HepG2 (cell line): ENCODE measurements around the gene ACSL5. TPM values are rescaled to one million over a fixed set of nuclear protein-coding genes. Genes with fewer than 3 reads are reported as not detected.

Experiments
- ATAC-seq: fragments of 200-7000 bp; cut with Tn5 transposase; 3 replicates; pipeline ENCODE4 v1.9.1; 2020; ENCODE audit warnings: mild to moderate bottlenecking, moderate library complexity
- BruUV-seq: library from RNA; stranded (reverse); fragments of 400-500 nt; replicated peaks from 2 replicates; lab custom pipeline; 2021; lab: Mats Ljungman, UMichigan
- CTCF ChIA-PET: fragments of 300-600 bp; formaldehyde crosslinking; extraction: SDS; loops from one replicate; lab custom pipeline; 2021; ENCODE audit warnings: low total read pairs, inconsistent platforms, low intra/inter-chr PET ratio; lab: Yijun Ruan, JAX
- POLR2A ChIA-PET: fragments of 350-600 bp; sonication (Branson Sonifier 250); formaldehyde crosslinking; loops from one replicate; lab custom pipeline; 2020; ENCODE audit warnings: antibody characterized with exemption, inconsistent platforms; lab: Yijun Ruan, JAX
- DNase-seq: peaks from one replicate; pipeline ENCODE4 v3.0.0-alpha.2; 2015; ENCODE audit warnings: low spot score
- FAIRE-seq: peaks from 3 replicates; lab custom pipeline; 2011; peaks lifted over from hg19 to GRCh38; lab: Jason Lieb, UNC
- H2AFZ ChIP-seq: one replicate; pipeline ENCODE4 v1.6.1; 2011; ENCODE audit warnings: low read length, inconsistent platforms
- H3K27ac ChIP-seq: fragments of 300-600 bp; 3 replicates; pipeline ENCODE4 v1.8.0; 2011; ENCODE audit warnings: mixed run types, mild to moderate bottlenecking, mixed read lengths, low read length, inconsistent platforms; ENCODE audit not compliant: insufficient read depth; ENCODE audit errors: extremely low read length
- H3K27me3 ChIP-seq, 2 experiments: fragments of 200-600 bp in 1 of 2; 2 replicates in 1 of 2; 3 replicates in 1 of 2; pipeline versions ENCODE4 v1.6.0 to v1.8.0; 2011; ENCODE audit warnings: low read length in 2 of 2, mild to moderate bottlenecking in 2 of 2, moderate library complexity in 2 of 2, inconsistent platforms in 1 of 2; ENCODE audit not compliant: insufficient read depth in 2 of 2, control insufficient read depth in 1 of 2
- H3K36me3 ChIP-seq, 2 experiments: fragments of 200-600 bp in 1 of 2; replicated peaks in 1 of 2; 2 replicates in 1 of 2; 3 replicates in 1 of 2; pipeline versions ENCODE4 v1.5.1 to v1.8.0; 2011; ENCODE audit warnings: low read length in 2 of 2, inconsistent platforms in 1 of 2; ENCODE audit not compliant: insufficient read depth in 2 of 2, control insufficient read depth in 1 of 2
- H3K4me1 ChIP-seq: 2 replicates; pipeline ENCODE4 v1.5.1; 2012; ENCODE audit warnings: low read length, inconsistent platforms; ENCODE audit not compliant: insufficient read depth
- H3K4me2 ChIP-seq: 2 replicates; pipeline ENCODE4 v1.6.0; 2011; ENCODE audit warnings: low read depth, low read length, inconsistent platforms
- H3K4me3 ChIP-seq, 3 experiments: fragments of 200-600 bp in 1 of 3; sonication (generic), shearing (Covaris generic) in 1 of 3; replicated peaks in 1 of 3; 2 replicates each; pipeline ENCODE4 v1.5.1; 2011 to 2016; ENCODE audit warnings: low read length in 3 of 3, inconsistent platforms in 2 of 3, low read depth in 2 of 3, mild to moderate bottlenecking in 2 of 3, control low read depth in 1 of 3, mixed read lengths in 1 of 3; ENCODE audit not compliant: insufficient read depth in 1 of 3
- H3K79me2 ChIP-seq: one replicate; pipeline ENCODE4 v1.6.1; 2011; ENCODE audit warnings: low read length, inconsistent platforms; ENCODE audit not compliant: insufficient read depth
- H3K9ac ChIP-seq: 2 replicates; pipeline ENCODE4 v1.6.0; 2011; ENCODE audit warnings: mild to moderate bottlenecking, low read depth, low read length, inconsistent platforms; ENCODE audit not compliant: insufficient read depth
- H3K9me3 ChIP-seq: 2 replicates; pipeline ENCODE4 v1.5.1; 2012; ENCODE audit warnings: mild to moderate bottlenecking, low read length
- H4K20me1 ChIP-seq: 2 replicates; pipeline ENCODE4 v1.6.0; 2011; ENCODE audit warnings: inconsistent platforms, mild to moderate bottlenecking, low read length, moderate library complexity; ENCODE audit not compliant: insufficient read depth
- ATF1 ChIP-seq: IDR thresholded peaks from 2 replicates; pipeline ENCODE4 v1.6.1; 2016; ENCODE audit warnings: mild to moderate bottlenecking, control low read depth
- ATF7 ChIP-seq, 2 experiments: fragments of 450-650 bp in 1 of 2; sonication (generic) in 1 of 2; formaldehyde crosslinking in 1 of 2; IDR thresholded peaks; 2 replicates each; pipeline versions ENCODE4 v1.4.0 to v1.6.1; 2016 to 2020; ENCODE audit warnings: antibody characterized with exemption in 1 of 2, mild to moderate bottlenecking in 1 of 2, missing genetic modification reagents in 1 of 2
- ETV6 ChIP-seq: sonication (generic); formaldehyde crosslinking; conservative IDR thresholded peaks from 2 replicates; pipeline ENCODE4 v1.4.0; 2020; ENCODE audit warnings: missing genetic modification reagents
- FOXA3 ChIP-seq: IDR thresholded peaks from 2 replicates; pipeline ENCODE4 v1.6.1; 2016; ENCODE audit warnings: missing genetic modification reagents, missing compliant biosample characterization
- FOXK1 ChIP-seq: sonication (generic); formaldehyde crosslinking; IDR thresholded peaks from 2 replicates; pipeline ENCODE4 v1.4.0; 2020; ENCODE audit warnings: low read depth, missing genetic modification reagents, borderline replicate concordance
- MXD1 ChIP-seq: sonication (generic); formaldehyde crosslinking; IDR thresholded peaks from 2 replicates; pipeline ENCODE4 v1.4.0; 2020; ENCODE audit warnings: mild to moderate bottlenecking, missing genetic modification reagents
- NFIC ChIP-seq: IDR thresholded peaks from 2 replicates; pipeline ENCODE4 v1.6.1; 2012; ENCODE audit warnings: mild to moderate bottlenecking, low read length, inconsistent platforms
- TBX2 ChIP-seq: sonication (generic); formaldehyde crosslinking; IDR thresholded peaks from 2 replicates; pipeline ENCODE4 v1.5.0; 2020; ENCODE audit warnings: missing genetic modification reagents, mild to moderate bottlenecking, borderline replicate concordance
- ZNF468 ChIP-seq: sonication (generic); formaldehyde crosslinking; IDR thresholded peaks from 2 replicates; pipeline ENCODE4 v1.8.0; 2022; ENCODE audit warnings: mild to moderate bottlenecking, moderate library complexity, missing genetic modification reagents
- ZNF773 ChIP-seq: sonication (generic); formaldehyde crosslinking; IDR thresholded peaks from 2 replicates; pipeline ENCODE4 v1.4.0; 2020; ENCODE audit warnings: missing genetic modification reagents, borderline replicate concordance
- ZSCAN25 ChIP-seq: sonication (generic); formaldehyde crosslinking; IDR thresholded peaks from 2 replicates; pipeline ENCODE4 v1.8.0; 2022; ENCODE audit warnings: mild to moderate bottlenecking, missing genetic modification reagents
- ZSCAN30 ChIP-seq: sonication (generic); formaldehyde crosslinking; IDR thresholded peaks from 2 replicates; pipeline ENCODE4 v1.5.0; 2020; ENCODE audit warnings: mild to moderate bottlenecking, missing genetic modification reagents
- WGBS: methylation state at CpG from one replicate; pipeline ENCODE4 v1.1.6; 2017; ENCODE audit warnings: low lambda C conversion rate; 5-methylcytosine and 5-hydroxymethylcytosine counted together
- in situ Hi-C: cut with HindIII; loops from 2 replicates; pipeline ENCODE4 v1.10.0; 2017; ENCODE audit warnings: low pct_unique_long_range_greater_than_20kb; ENCODE audit not compliant: extremely low pct_ligation_motif_present
- intact Hi-C: fragments of 100-400 bp; cut with micrococcal nuclease; formaldehyde crosslinking; loops from one replicate; pipeline ENCODE4 v1.10.0; 2022; ENCODE audit not compliant: unreplicated experiment
- polyA plus RNA-seq, 8 experiments: library from polyadenylated mRNA; depleted of rRNA in 3 of 8; stranded (reverse) in 7 of 8; unstranded in 1 of 8; fragments of >200 nt; fragmentation: Illumina TruSeq in 4 of 8; extraction: Trizol in 4 of 8; gene quantifications; 2 replicates each; pipeline versions ENCODE4 v1.2.1 to v1.2.3, GENCODE V29; 2011 to 2016; ENCODE audit warnings: low read depth in 4 of 8, missing spikeins in 1 of 8, mixed read lengths in 1 of 8; ENCODE audit not compliant: insufficient read depth in 1 of 8
- total RNA-seq, 5 experiments: library from RNA; depleted of rRNA; stranded (reverse); fragments of >200 nt; fragmentation: Illumina TruSeq; extraction: Trizol; gene quantifications; 2 replicates each; pipeline ENCODE4 v1.2.3, GENCODE V29; 2016; ENCODE audit warnings: low read depth in 1 of 5

ACSL5 gene
- total and polyA plus RNA-seq, 2 of the 13 experiments (the other 11 are each of a cell fraction or from before 2014, with no cell fraction given), result 56.4 to 82.5 TPM

- no peaks in the 10 kb centered on the region for H3K9me3 ChIP-seq
- no peaks in the 10 kb centered on the region for H3K27me3 ChIP-seq
- WGBS, result 94% methylated on average over 3 of the region's 3 CpGs
- ATAC-seq, result no peak
- no peak overlapping the region for H3K9ac ChIP-seq
- H4K20me1 ChIP-seq, result no peaks in the 10 kb centered on the region
- intact Hi-C loops (no loop called here), in situ Hi-C loops (no loop called here)
- peaks cover 7 to 32% of the 10 kb centered on the region in 2 experiments; a peak in 4 of 5 replicates for H3K36me3 ChIP-seq
- ChIA-PET CTCF (no interaction called here), POLR2A (no interaction called here)
- no TSS peak for BruUV-seq
- H3K4me2 ChIP-seq, result no peak overlapping the region
- no peaks in the 10 kb centered on the region for H3K79me2 ChIP-seq
- H3K4me1 ChIP-seq, result no peaks in the 10 kb centered on the region
- no peak for DNase-seq
- H3K4me3 ChIP-seq, result no peak overlapping the region
- TF ChIP-seq FOXK1 (CRISPR knock-in tag) (no peak), ATF1 (no peak), ZSCAN25 (CRISPR knock-in tag) (no peak), ETV6 (CRISPR knock-in tag) (no peak), NFIC (no peak), TBX2 (no peak), ZNF468 (CRISPR knock-in tag) (no peak), ZSCAN30 (no peak), MXD1 (no peak), FOXA3 (CRISPR knock-in tag) (no peak)
- H3K27ac ChIP-seq, result no peak overlapping the region
- no peak for FAIRE-seq
- no peak overlapping the region for H2AFZ ChIP-seq
These were observed 91.5 kb downstream of the ACSL5 start for GRCh38 chr10:112465299-112465883.

GRCh38 chr10:112466802-112467201, 92.9 kb downstream of the ACSL5 start:
- Histone ChIP-seq H3K4me3 (no peak overlapping the region), H3K4me2 (no peak overlapping the region), H2AFZ (no peak overlapping the region), H3K4me1 (0 out of 2 replicates have a peak, but pooled peaks cover 3% of the 10 kb centered on the region), H3K27ac (no peak overlapping the region), H3K79me2 (no peaks in the 10 kb centered on the region), H3K9me3 (no peaks in the 10 kb centered on the region), H3K9ac (no peak overlapping the region), H3K27me3 (no peaks in the 10 kb centered on the region), H4K20me1 (no peaks in the 10 kb centered on the region), H3K36me3 (peaks cover 7 to 25% of the 10 kb centered on the region in 2 experiments; a peak in 4 of 5 replicates)
- TF ChIP-seq ATF7 (IDR thresholded peaks at IDR 0.05) (peak; percentile 68), ATF7 (CRISPR knock-in tag; IDR thresholded peaks at IDR 0.05) (no peak), ZNF773 (CRISPR knock-in tag) (no peak)
- POLR2A ChIA-PET, result no interaction called here
- FAIRE-seq (no peak), ATAC-seq (no peak), DNase-seq (no peak)
- CTCF ChIA-PET, result no interaction called here
- in situ Hi-C loops, result no loop called here
- no TSS peak for BruUV-seq
- intact Hi-C loops, result no loop called here
- WGBS, result 92% methylated on average over 3 of the region's 3 CpGs
